Measurements from ENCODE around the gene ITPR2.
"Not testable (repeated sequence)": the region's sequence is repeated elsewhere in the genome, so short reads cannot be mapped to it uniquely, and the experiment has no call there.

Gene ITPR2

GRCh38 chr12:26791301-26791791, 41.6 kb downstream of the ITPR2 start:
- no peaks in the 10 kb centered on the region for H3K9me3 ChIP-seq (ENCODE audit: control insufficient read depth, low read length)
- no peaks in the 10 kb centered on the region for H3K36me3 ChIP-seq (ENCODE audit: control insufficient read depth, insufficient read depth, low read length)
- no peaks in the 10 kb centered on the region for H3K27me3 ChIP-seq (ENCODE audit: control insufficient read depth, insufficient read depth, low read length)
- no peak overlapping the region for H3K4me3 ChIP-seq (ENCODE audit: low read length)
- H3K4me1 ChIP-seq (ENCODE audit: control insufficient read depth, insufficient read depth, low read length), result peaks cover 10% of the 10 kb centered on the region
- no peak overlapping the region for H3K9ac ChIP-seq (ENCODE audit: low read length)

DNA sequence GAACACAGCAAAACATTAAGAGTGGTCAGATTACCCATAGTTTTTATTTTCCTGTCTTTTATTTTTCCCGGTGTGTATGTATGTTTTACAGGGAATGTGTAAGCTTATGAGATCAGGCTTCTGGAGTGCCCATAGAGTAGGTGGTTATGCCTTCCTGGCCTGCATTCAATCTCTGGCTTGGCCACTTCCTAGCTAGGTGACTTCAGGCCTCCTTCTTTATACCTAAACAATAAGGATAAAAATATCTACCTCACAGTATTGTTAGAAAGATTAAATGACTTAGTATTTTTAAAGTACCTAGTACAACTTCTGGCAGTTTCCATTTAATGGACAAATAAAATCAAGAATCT, 42.4 kb downstream of the ITPR2 start:
- H3K27me3 ChIP-seq (ENCODE audit: control insufficient read depth, insufficient read depth, low read length), result no peaks in the 10 kb centered on the region
- no peaks in the 10 kb centered on the region for H3K9me3 ChIP-seq (ENCODE audit: control insufficient read depth, low read length)
- H3K36me3 ChIP-seq (ENCODE audit: control insufficient read depth, insufficient read depth, low read length), result no peaks in the 10 kb centered on the region
- H3K4me3 ChIP-seq (ENCODE audit: low read length), result no peak overlapping the region
- no peak overlapping the region for H3K9ac ChIP-seq (ENCODE audit: low read length)
- peaks cover 10% of the 10 kb centered on the region for H3K4me1 ChIP-seq (ENCODE audit: control insufficient read depth, insufficient read depth, low read length)

- no peaks in the 10 kb centered on the region for H3K9me3 ChIP-seq (ENCODE audit: control insufficient read depth, low read length)
- H3K27me3 ChIP-seq (ENCODE audit: control insufficient read depth, insufficient read depth, low read length), result no peaks in the 10 kb centered on the region
- no peak overlapping the region for H3K4me3 ChIP-seq (ENCODE audit: low read length)
- H3K4me1 ChIP-seq (ENCODE audit: control insufficient read depth, insufficient read depth, low read length), result peaks cover 10% of the 10 kb centered on the region
- H3K9ac ChIP-seq (ENCODE audit: low read length), result no peak overlapping the region
- H3K36me3 ChIP-seq (ENCODE audit: control insufficient read depth, insufficient read depth, low read length), result no peaks in the 10 kb centered on the region
Observed at GRCh38 chr12:26789731-26790644, 43.0 kb downstream of the ITPR2 start.

DNA sequence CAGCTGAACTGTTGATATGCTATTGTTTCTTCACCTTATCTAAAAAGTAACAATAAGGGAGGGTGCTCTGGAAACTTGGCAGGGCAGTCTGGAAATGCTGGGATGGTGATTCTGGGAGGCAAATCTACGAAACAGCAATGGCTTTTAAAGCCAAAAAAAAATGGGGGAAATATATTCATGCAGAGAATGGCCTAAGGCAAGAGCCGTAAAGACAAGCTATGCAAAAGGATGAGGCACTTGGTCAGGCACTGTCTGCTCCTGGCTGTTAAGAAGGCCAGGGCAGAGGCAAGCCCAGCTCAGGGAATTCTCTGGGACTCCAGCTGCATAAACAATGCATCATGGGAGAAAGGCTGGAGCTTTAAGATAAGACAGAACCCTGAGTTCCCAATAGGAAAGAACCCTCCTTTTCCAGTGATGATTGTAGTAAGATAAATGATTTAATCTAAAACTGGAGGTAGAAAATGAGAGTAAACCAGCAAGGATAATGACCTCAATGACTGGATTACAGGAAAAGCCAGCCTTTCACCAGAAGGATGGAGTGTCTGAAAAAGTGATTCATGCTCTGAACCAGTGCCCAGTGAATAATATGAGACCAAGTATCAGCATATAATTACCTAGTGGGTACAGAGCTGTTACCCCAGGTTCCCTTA, 46.0 kb downstream of the ITPR2 start:
- no peaks in the 10 kb centered on the region for H3K36me3 ChIP-seq (ENCODE audit: control insufficient read depth, insufficient read depth, low read length)
- H3K4me1 ChIP-seq (ENCODE audit: control insufficient read depth, insufficient read depth, low read length), result peaks cover 10% of the 10 kb centered on the region
- H3K9me3 ChIP-seq (ENCODE audit: control insufficient read depth, low read length), result no peaks in the 10 kb centered on the region
- H3K4me3 ChIP-seq (ENCODE audit: low read length), result no peak overlapping the region
- no peaks in the 10 kb centered on the region for H3K27me3 ChIP-seq (ENCODE audit: control insufficient read depth, insufficient read depth, low read length)
- no peak overlapping the region for H3K9ac ChIP-seq (ENCODE audit: low read length)

GRCh38 chr12:26786491-26786864, 46.5 kb downstream of the ITPR2 start:
- Histone ChIP-seq H3K4me1 (ENCODE audit: control insufficient read depth, insufficient read depth, low read length) (peaks cover 10% of the 10 kb centered on the region), H3K9ac (ENCODE audit: low read length) (no peak overlapping the region), H3K27me3 (ENCODE audit: control insufficient read depth, insufficient read depth, low read length) (no peaks in the 10 kb centered on the region), H3K4me3 (ENCODE audit: low read length) (no peak overlapping the region), H3K36me3 (ENCODE audit: control insufficient read depth, insufficient read depth, low read length) (no peaks in the 10 kb centered on the region), H3K9me3 (ENCODE audit: control insufficient read depth, low read length) (no peaks in the 10 kb centered on the region)

GRCh38 chr12:26783816-26784379, 49.1 kb downstream of the ITPR2 start:
- H3K27me3 ChIP-seq (ENCODE audit: control insufficient read depth, insufficient read depth, low read length); H3K4me1 ChIP-seq (ENCODE audit: control insufficient read depth, insufficient read depth, low read length); H3K9ac ChIP-seq (ENCODE audit: low read length); H3K36me3 ChIP-seq (ENCODE audit: control insufficient read depth, insufficient read depth, low read length); H3K4me3 ChIP-seq (ENCODE audit: low read length); H3K9me3 ChIP-seq (ENCODE audit: control insufficient read depth, low read length): not testable (repeated sequence)

DNA sequence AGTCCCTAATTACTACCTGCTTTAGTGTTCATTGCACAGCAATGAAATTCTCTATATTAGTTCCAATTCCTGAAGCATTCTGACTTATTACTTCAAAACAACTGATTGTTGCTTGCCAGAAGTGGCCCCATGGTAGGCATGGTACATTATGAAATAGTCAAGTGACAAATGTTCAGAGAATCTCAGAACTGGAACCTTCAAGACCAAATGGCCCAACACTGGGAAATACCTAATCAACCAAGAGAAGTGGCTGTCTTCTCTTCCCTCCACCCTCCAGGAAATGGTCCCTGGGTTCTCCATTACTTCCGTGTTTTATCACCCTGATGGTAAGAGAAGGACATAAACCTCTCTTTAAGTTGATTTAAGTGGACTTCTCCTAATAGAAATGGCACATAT, 49.9 kb downstream of the ITPR2 start:
- Histone ChIP-seq H3K9ac (ENCODE audit: low read length) (no peak overlapping the region), H3K9me3 (ENCODE audit: control insufficient read depth, low read length) (no peaks in the 10 kb centered on the region), H3K4me1 (ENCODE audit: control insufficient read depth, insufficient read depth, low read length) (peaks cover 10% of the 10 kb centered on the region), H3K4me3 (ENCODE audit: low read length) (no peak overlapping the region), H3K36me3 (ENCODE audit: control insufficient read depth, insufficient read depth, low read length) (no peaks in the 10 kb centered on the region), H3K27me3 (ENCODE audit: control insufficient read depth, insufficient read depth, low read length) (no peaks in the 10 kb centered on the region)

- H3K4me3 ChIP-seq (ENCODE audit: low read length), result no peak overlapping the region
- H3K9ac ChIP-seq (ENCODE audit: low read length), result no peak overlapping the region
- peaks cover 9% of the 10 kb centered on the region for H3K4me1 ChIP-seq (ENCODE audit: control insufficient read depth, insufficient read depth, low read length)
- no peaks in the 10 kb centered on the region for H3K9me3 ChIP-seq (ENCODE audit: control insufficient read depth, low read length)
- H3K36me3 ChIP-seq (ENCODE audit: control insufficient read depth, insufficient read depth, low read length), result no peaks in the 10 kb centered on the region
- no peaks in the 10 kb centered on the region for H3K27me3 ChIP-seq (ENCODE audit: control insufficient read depth, insufficient read depth, low read length)
Observed at GRCh38 chr12:26782372-26783130, 50.4 kb downstream of the ITPR2 start.

- H3K36me3 ChIP-seq (ENCODE audit: control insufficient read depth, insufficient read depth, low read length); H3K9ac ChIP-seq (ENCODE audit: low read length); H3K27me3 ChIP-seq (ENCODE audit: control insufficient read depth, insufficient read depth, low read length); H3K4me3 ChIP-seq (ENCODE audit: low read length); H3K4me1 ChIP-seq (ENCODE audit: control insufficient read depth, insufficient read depth, low read length); H3K9me3 ChIP-seq (ENCODE audit: control insufficient read depth, low read length): not testable (repeated sequence)
Observed at GRCh38 chr12:26780656-26781055, 52.3 kb downstream of the ITPR2 start.

GRCh38 chr12:26778173-26778775, 54.7 kb downstream of the ITPR2 start:
- not testable (repeated sequence) for H3K9me3 ChIP-seq (ENCODE audit: control insufficient read depth, low read length); H3K4me1 ChIP-seq (ENCODE audit: control insufficient read depth, insufficient read depth, low read length); H3K9ac ChIP-seq (ENCODE audit: low read length); H3K4me3 ChIP-seq (ENCODE audit: low read length); H3K36me3 ChIP-seq (ENCODE audit: control insufficient read depth, insufficient read depth, low read length); H3K27me3 ChIP-seq (ENCODE audit: control insufficient read depth, insufficient read depth, low read length)

DNA sequence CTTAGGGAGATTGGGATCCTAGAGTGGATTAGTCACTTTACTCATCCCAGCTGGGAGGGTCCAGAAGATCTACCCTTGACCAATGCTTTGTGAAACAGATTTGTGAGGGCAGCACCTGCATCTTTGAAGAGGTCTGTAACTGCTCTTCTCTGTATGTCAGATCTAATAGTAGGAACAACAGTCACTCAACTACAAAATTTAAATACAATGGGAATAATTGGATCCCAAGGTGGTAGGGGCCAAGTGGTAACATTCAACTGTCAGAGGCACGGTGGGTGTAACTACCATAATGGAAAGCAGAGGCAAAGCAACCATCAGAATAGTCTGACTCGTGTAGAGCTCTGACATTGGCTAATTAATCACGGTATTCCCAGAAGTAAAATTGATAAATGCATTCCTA, 55.8 kb downstream of the ITPR2 start:
- Histone ChIP-seq H3K9ac (ENCODE audit: low read length) (no peak overlapping the region), H3K4me1 (ENCODE audit: control insufficient read depth, insufficient read depth, low read length) (no peaks in the 10 kb centered on the region), H3K4me3 (ENCODE audit: low read length) (no peak overlapping the region), H3K36me3 (ENCODE audit: control insufficient read depth, insufficient read depth, low read length) (no peaks in the 10 kb centered on the region), H3K9me3 (ENCODE audit: control insufficient read depth, low read length) (no peaks in the 10 kb centered on the region), H3K27me3 (ENCODE audit: control insufficient read depth, insufficient read depth, low read length) (no peaks in the 10 kb centered on the region)

All from mucosa of stomach (tissue), 1 donor.